H1 (cell line): ENCODE measurements around the gene ANKRD11. TPM values are rescaled to one million over a fixed set of nuclear protein-coding genes. Genes with fewer than 3 reads are reported as not detected.

ENCODE experiments used
- BACH1 ChIP-seq: IDR thresholded peaks from 2 replicates; pipeline ENCODE4 v1.6.1; 2012; ENCODE audit warnings: low read length, improper control_type of control experiment
- CHD2 ChIP-seq: IDR thresholded peaks from 2 replicates; pipeline ENCODE4 v1.6.1; 2012; ENCODE audit warnings: low read length, improper control_type of control experiment
- EP300 ChIP-seq, 2 experiments: IDR thresholded peaks; 1 replicate in 1 of 2; 2 replicates in 1 of 2; pipeline ENCODE4 v1.6.1; 2011 to 2012; ENCODE audit warnings: low read depth in 2 of 2, low read length in 2 of 2, mild to moderate bottlenecking in 2 of 2, borderline replicate concordance in 1 of 2, inconsistent platforms in 1 of 2, moderate library complexity in 1 of 2
- RFX5 ChIP-seq: IDR thresholded peaks from 2 replicates; pipeline ENCODE4 v1.6.1; 2011; ENCODE audit warnings: low read depth, low read length, improper control_type of control experiment, borderline replicate concordance
- SP4 ChIP-seq: IDR thresholded peaks from 2 replicates; pipeline ENCODE4 v1.6.1; 2012; ENCODE audit warnings: low read length, inconsistent platforms
- polyA plus RNA-seq, 7 experiments: library from polyadenylated mRNA; depleted of rRNA in 3 of 7; stranded (reverse) in 5 of 7; unstranded in 2 of 7; fragments of >200 nt in 5 of 7; fragments of 200-250 nt in 2 of 7; gene quantifications; 1 replicate in 5 of 7; 2 replicates in 1 of 7; 4 replicates in 1 of 7; pipeline versions ENCODE4 v1.2.1 to v1.2.3, GENCODE V29; 2011 to 2013; ENCODE audit warnings: missing spikeins in 2 of 7, mixed read lengths in 2 of 7
- total RNA-seq: library from RNA; stranded (reverse); fragmentation: NEBNext Ultra II Directional; extraction: Animal tissue kit (Norgen Biotek cat#: 25700); gene quantifications from 2 replicates; pipeline ENCODE4 v1.2.1, GENCODE V29; 2021

ANKRD11 gene
- total and polyA plus RNA-seq, 2 of the 8 experiments (the other 6 are each of a cell fraction or from before 2014, with no cell fraction given): 46.5 to 142 TPM

GRCh38 chr16:89498839-89499238 lies 8.5 kb upstream of the ANKRD11 start (continued):
- TF ChIP-seq EP300 (IDR thresholded peaks at IDR 0.05; ENCODE audit: borderline replicate concordance in 1 of 2, low read depth in 2 of 2, low read length in 2 of 2): no peak
- no peak for TF ChIP-seq CHD2
- no peak for TF ChIP-seq BACH1
- no peak for TF ChIP-seq RFX5
- no peak for TF ChIP-seq SP4
